ENCODE measurements around the gene DCTN4. TPM values are rescaled to one million over a fixed set of nuclear protein-coding genes. Genes with fewer than 3 reads are reported as not detected.

Gene DCTN4
- polyA plus RNA-seq, 3 donors = 14.6 to 34.4 (median 16.3) TPM

DNA sequence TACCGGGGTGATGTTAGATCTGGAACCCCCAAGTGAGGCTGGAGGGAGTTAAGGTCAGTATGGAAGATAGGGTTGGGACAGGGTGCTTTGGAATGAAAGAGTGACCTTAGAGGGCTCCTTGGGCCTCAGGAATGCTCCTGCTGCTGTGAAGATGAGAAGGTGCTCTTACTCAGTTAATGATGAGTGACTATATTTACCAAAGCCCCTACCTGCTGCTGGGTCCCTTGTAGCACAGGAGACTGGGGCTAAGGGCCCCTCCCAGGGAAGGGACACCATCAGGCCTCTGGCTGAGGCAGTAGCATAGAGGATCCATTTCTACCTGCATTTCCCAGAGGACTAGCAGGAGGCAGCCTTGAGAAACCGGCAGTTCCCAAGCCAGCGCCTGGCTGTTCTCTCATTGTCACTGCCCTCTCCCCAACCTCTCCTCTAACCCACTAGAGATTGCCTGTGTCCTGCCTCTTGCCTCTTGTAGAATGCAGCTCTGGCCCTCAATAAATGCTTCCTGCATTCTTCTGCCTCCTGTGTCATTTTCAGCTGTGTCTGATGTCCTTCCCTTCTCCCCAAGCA lies 100.0 kb downstream of the DCTN4 start:
- Histone ChIP-seq H3K27me3 (ENCODE audit: control insufficient read depth in 2 of 2, insufficient read depth in 2 of 2, low read length in 2 of 2) (peaks cover 0 to 4% of the 10 kb centered on the region in 2 donors), H3K36me3 (replicated peaks in 1 of 2; ENCODE audit: control insufficient read depth in 1 of 2, insufficient read depth in 2 of 2, low read length in 2 of 2) (no peaks in the 10 kb centered on the region), H3K9ac (ENCODE audit: insufficient read depth, low read length, poor library complexity, severe bottlenecking) (no peak overlapping the region), H4K20me1 (ENCODE audit: insufficient read depth, low read length) (no peaks in the 10 kb centered on the region), H3K4me3 (replicated peaks in 1 of 3; ENCODE audit: low read depth in 2 of 3, low read length in 3 of 3) (no peak overlapping the region), H3K4me1 (ENCODE audit: control insufficient read depth in 1 of 2, insufficient read depth in 2 of 2, low read length in 2 of 2) (peaks cover 9 to 14% of the 10 kb centered on the region in 2 donors), H3K27ac (ENCODE audit: low read depth in 1 of 2, low read length in 2 of 2) (no peak overlapping the region), H3K4me2 (replicated peaks; ENCODE audit: extremely low read depth, low read length, poor library complexity, severe bottlenecking) (no peak overlapping the region), H2AFZ (ENCODE audit: insufficient read depth, low read depth, low read length, poor library complexity, severe bottlenecking) (no peak overlapping the region), H3K79me2 (ENCODE audit: insufficient read depth, low read length) (no peaks in the 10 kb centered on the region), H3K9me3 (replicated peaks in 1 of 2; ENCODE audit: control insufficient read depth in 1 of 2, insufficient read depth in 1 of 2, low read length in 2 of 2) (no peaks in the 10 kb centered on the region)
- DNase-seq = no peak
- H3K4me3 Mint-ChIP-seq = no peak overlapping the region
- no peak overlapping the region for H3K27ac Mint-ChIP-seq
- H3K36me3 Mint-ChIP-seq = no peaks in the 10 kb centered on the region
- H3K9me3 Mint-ChIP-seq = peaks cover 0 to 2% (median 0%) of the 10 kb centered on the region in 7 donors
- H3K4me1 Mint-ChIP-seq = peaks cover 9% of the 10 kb centered on the region
- peaks cover 6 to 11% (median 9%) of the 10 kb centered on the region in 3 donors for H3K27me3 Mint-ChIP-seq (ENCODE audit: low read depth in 3 of 3)
- 50% methylated on average over 2 of the region's 3 CpGs for whole genome bisulfite sequencing (ENCODE audit: insufficient coverage)
- TF ChIP-seq, protein P1, sequence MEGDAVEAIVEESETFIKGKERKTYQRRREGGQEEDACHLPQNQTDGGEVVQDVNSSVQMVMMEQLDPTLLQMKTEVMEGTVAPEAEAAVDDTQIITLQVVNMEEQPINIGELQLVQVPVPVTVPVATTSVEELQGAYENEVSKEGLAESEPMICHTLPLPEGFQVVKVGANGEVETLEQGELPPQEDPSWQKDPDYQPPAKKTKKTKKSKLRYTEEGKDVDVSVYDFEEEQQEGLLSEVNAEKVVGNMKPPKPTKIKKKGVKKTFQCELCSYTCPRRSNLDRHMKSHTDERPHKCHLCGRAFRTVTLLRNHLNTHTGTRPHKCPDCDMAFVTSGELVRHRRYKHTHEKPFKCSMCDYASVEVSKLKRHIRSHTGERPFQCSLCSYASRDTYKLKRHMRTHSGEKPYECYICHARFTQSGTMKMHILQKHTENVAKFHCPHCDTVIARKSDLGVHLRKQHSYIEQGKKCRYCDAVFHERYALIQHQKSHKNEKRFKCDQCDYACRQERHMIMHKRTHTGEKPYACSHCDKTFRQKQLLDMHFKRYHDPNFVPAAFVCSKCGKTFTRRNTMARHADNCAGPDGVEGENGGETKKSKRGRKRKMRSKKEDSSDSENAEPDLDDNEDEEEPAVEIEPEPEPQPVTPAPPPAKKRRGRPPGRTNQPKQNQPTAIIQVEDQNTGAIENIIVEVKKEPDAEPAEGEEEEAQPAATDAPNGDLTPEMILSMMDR (IDR thresholded peaks at IDR 0.05) = no peak
- intact Hi-C loops (cut with micrococcal nuclease) = loop anchor here (5.0 to 10.0 kb wide), 3 partner anchors 96 to 204 kb away; no protein-coding TSS in a partner anchor

Other genes starting within 250 kb of the DCTN4 start
- not detected for gene SYNPO, start 118.4 kb downstream of the DCTN4 start, polyA plus RNA-seq
- not detected for gene MYOZ3, start 97.8 kb downstream of the DCTN4 start, polyA plus RNA-seq
- gene RBM22, start 58.0 kb downstream of the DCTN4 start, polyA plus RNA-seq = 10 to 100 TPM; 37.9 to 68.4 (median 47.4) TPM
- 10 to 100 TPM; 41.7 to 52.2 (median 45.4) TPM for gene SMIM3, start 19.7 kb upstream of the DCTN4 start, polyA plus RNA-seq
- under 1 TPM in 1 of 3 donors, not detected in 2; 0.07 TPM for gene IRGM, start 87.5 kb upstream of the DCTN4 start, polyA plus RNA-seq
- 1 to 10 TPM in 1 of 3 donors, under 1 TPM in 2; 0.26 to 1.1 (median 0.52) TPM for gene ZNF300, start 146.0 kb upstream of the DCTN4 start, polyA plus RNA-seq

Measured in CD14-positive monocyte (primary cell).